SK-N-SH (cell line): Measurements from ENCODE around the gene ADK. TPM values are rescaled to one million over a fixed set of nuclear protein-coding genes. Genes with fewer than 3 reads are reported as not detected.

Source experiments
- CTCF ChIA-PET: fragments of 300-600, 350-600 bp; formaldehyde crosslinking; extraction: SDS; loops from one replicate; lab custom pipeline; 2021; lab: Yijun Ruan, JAX
- POLR2A ChIA-PET: fragments of 350-600 bp; sonication (Branson Sonifier 250); formaldehyde crosslinking; extraction: SDS; loops from one replicate; lab custom pipeline; 2020; ENCODE audit warnings: antibody characterized with exemption, inconsistent platforms; lab: Yijun Ruan, JAX
- DNase-seq: peaks from one replicate; pipeline ENCODE4 v3.0.0; 2012
- H2AFZ ChIP-seq: fragments of 200-600 bp; sonication (generic); 2 replicates; pipeline ENCODE4 v1.8.1; 2016; ENCODE audit warnings: antibody characterized with exemption, mild to moderate bottlenecking, low read depth
- H3F3A ChIP-seq: fragments of 200-600 bp; sonication (generic); replicated peaks from 2 replicates; pipeline ENCODE3; 2016; ENCODE audit warnings: antibody characterized with exemption, mild to moderate bottlenecking; ENCODE audit not compliant: insufficient read depth
- H3K27ac ChIP-seq, 2 experiments: fragments of 200-500 bp in 1 of 2; fragments of 200-600 bp in 1 of 2; sonication (Bioruptor generic) in 1 of 2; sonication (generic), shearing (Covaris generic) in 1 of 2; 2 replicates each; pipeline versions ENCODE4 v1.5.1 to v1.6.1; 2014 to 2016; ENCODE audit warnings: low read depth in 2 of 2, inconsistent platforms in 1 of 2, low read length in 1 of 2, mild to moderate bottlenecking in 1 of 2, mixed read lengths in 1 of 2
- H3K27me3 ChIP-seq: fragments of 200-600 bp; sonication (generic), shearing (Covaris generic); 2 replicates; pipeline ENCODE4 v1.6.1; 2016; ENCODE audit warnings: mixed run types; ENCODE audit not compliant: insufficient read depth
- H3K36me3 ChIP-seq, 2 experiments: fragments of 200-500 bp in 1 of 2; fragments of 200-600 bp in 1 of 2; sonication (Bioruptor generic) in 1 of 2; sonication (generic) in 1 of 2; replicated peaks in 1 of 2; 2 replicates each; pipeline versions ENCODE3 to v1.5.1; 2014 to 2016; ENCODE audit warnings: low read length in 1 of 2, mild to moderate bottlenecking in 1 of 2; ENCODE audit not compliant: insufficient read depth in 2 of 2, control insufficient read depth in 1 of 2
- H3K4me1 ChIP-seq, 2 experiments: fragments of 200-500 bp in 1 of 2; fragments of 200-600 bp in 1 of 2; sonication (Bioruptor generic) in 1 of 2; sonication (generic), shearing (Covaris generic) in 1 of 2; 2 replicates each; pipeline versions ENCODE4 v1.5.1 to v1.6.1; 2014 to 2016; ENCODE audit warnings: low read depth in 1 of 2, low read length in 1 of 2, mixed run types in 1 of 2; ENCODE audit not compliant: insufficient read depth in 2 of 2, control insufficient read depth in 1 of 2
- H3K4me2 ChIP-seq: fragments of 200-600 bp; sonication (generic), shearing (Covaris generic); 2 replicates; pipeline ENCODE4 v1.6.1; 2017; ENCODE audit warnings: mixed run types
- H3K4me3 ChIP-seq, 2 experiments: fragments of 200-500 bp in 1 of 2; fragments of 200-600 bp in 1 of 2; sonication (Bioruptor generic) in 1 of 2; sonication (generic), shearing (Covaris generic) in 1 of 2; 2 replicates each; pipeline versions ENCODE4 v1.5.1 to v1.8.1; 2014 to 2016; ENCODE audit warnings: low read depth in 2 of 2, inconsistent platforms in 1 of 2, low read length in 1 of 2, mild to moderate bottlenecking in 1 of 2, mixed read lengths in 1 of 2, moderate library complexity in 1 of 2
- H3K79me2 ChIP-seq: fragments of 200-600 bp; sonication (generic); 2 replicates; pipeline ENCODE4 v1.8.1; 2017; ENCODE audit warnings: mild to moderate bottlenecking; ENCODE audit not compliant: insufficient read depth
- H3K9ac ChIP-seq: fragments of 200-600 bp; sonication (generic); 2 replicates; pipeline ENCODE4 v1.6.1; 2017; ENCODE audit warnings: mixed run types
- H3K9me2 ChIP-seq: fragments of 200-600 bp; sonication (generic); 2 replicates; pipeline ENCODE4 v1.6.1; 2017; ENCODE audit warnings: mixed run types
- H3K9me3 ChIP-seq: fragments of 200-600 bp; sonication (generic); 2 replicates; pipeline ENCODE4 v1.6.1; 2017; ENCODE audit warnings: mixed run types, mild to moderate bottlenecking, moderate library complexity
- H4K20me1 ChIP-seq: fragments of 200-600 bp; sonication (generic); 2 replicates; pipeline ENCODE4 v1.6.1; 2017; ENCODE audit warnings: mild to moderate bottlenecking, mixed run types; ENCODE audit not compliant: insufficient read depth
- EP300 ChIP-seq, 2 experiments: IDR thresholded peaks; 2 replicates each; pipeline versions ENCODE4 v1.4.0 to v1.6.1; 2012; ENCODE audit warnings: borderline replicate concordance in 1 of 2, low read depth in 1 of 2, low read length in 1 of 2
- FOSL2 ChIP-seq: IDR thresholded peaks from 2 replicates; pipeline ENCODE4 v1.4.0; 2012; ENCODE audit warnings: low read depth, mild to moderate bottlenecking, moderate library complexity, borderline replicate concordance
- FOXJ3 ChIP-seq: sonication (generic); formaldehyde crosslinking; IDR thresholded peaks from 2 replicates; pipeline ENCODE4 v1.5.1; 2020; ENCODE audit warnings: mild to moderate bottlenecking, missing genetic modification reagents
- GABPA ChIP-seq: IDR thresholded peaks from 2 replicates; pipeline ENCODE4 v1.4.0; 2012; ENCODE audit warnings: low read depth, mild to moderate bottlenecking
- GATA2 ChIP-seq: sonication (generic); formaldehyde crosslinking; IDR thresholded peaks from 2 replicates; pipeline ENCODE4 v1.5.0; 2020; ENCODE audit warnings: mild to moderate bottlenecking, missing genetic modification reagents
- JUND ChIP-seq: IDR thresholded peaks from 2 replicates; pipeline ENCODE4 v1.4.0; 2012
- MAX ChIP-seq: IDR thresholded peaks from 2 replicates; pipeline ENCODE4 v1.4.0; 2012; ENCODE audit warnings: low read depth
- MEF2A ChIP-seq: IDR thresholded peaks from 2 replicates; pipeline ENCODE4 v1.4.0; 2012; ENCODE audit warnings: low read depth, borderline replicate concordance
- NRF1 ChIP-seq: IDR thresholded peaks from 2 replicates; pipeline ENCODE4 v1.6.1; 2012; ENCODE audit warnings: low read depth, mild to moderate bottlenecking, low read length
- POLR2AphosphoS5 ChIP-seq: IDR thresholded peaks from 2 replicates; pipeline ENCODE4 v1.6.1; 2012; ENCODE audit warnings: low read depth, low read length
- RAD21 ChIP-seq: IDR thresholded peaks from 2 replicates; pipeline ENCODE4 v1.6.1; 2012; ENCODE audit warnings: mild to moderate bottlenecking, low read length
- REST ChIP-seq: IDR thresholded peaks from 2 replicates; pipeline ENCODE4 v1.6.1; 2012; ENCODE audit warnings: mild to moderate bottlenecking, low read depth, low read length, moderate library complexity
- SIN3A ChIP-seq: IDR thresholded peaks from 2 replicates; pipeline ENCODE4 v1.6.1; 2012; ENCODE audit warnings: low read depth, mild to moderate bottlenecking, low read length, moderate library complexity, borderline replicate concordance
- SMC3 ChIP-seq: IDR thresholded peaks from 2 replicates; pipeline ENCODE4 v1.6.1; 2012; ENCODE audit warnings: low read depth, low read length, improper control_type of control experiment
- TAF1 ChIP-seq: IDR thresholded peaks from 2 replicates; pipeline ENCODE4 v1.6.1; 2012; ENCODE audit warnings: low read depth, mild to moderate bottlenecking, low read length, moderate library complexity, borderline replicate concordance
- TCF12 ChIP-seq: IDR thresholded peaks from 2 replicates; pipeline ENCODE4 v1.4.0; 2012
- USF2 ChIP-seq: fragments of 150-350 bp; IDR thresholded peaks from 2 replicates; pipeline ENCODE4 v1.6.1; 2017; ENCODE audit warnings: antibody characterized with exemption, low read length, low read depth, borderline replicate concordance
- YY1 ChIP-seq: IDR thresholded peaks from 2 replicates; pipeline ENCODE4 v1.4.0; 2012; ENCODE audit warnings: low read depth, mild to moderate bottlenecking
- WGBS: methylation state at CpG from one replicate; pipeline ENCODE4 v1.1.6; 2017; ENCODE audit warnings: low lambda C conversion rate; 5-methylcytosine and 5-hydroxymethylcytosine counted together
- polyA plus RNA-seq, 3 experiments: library from polyadenylated mRNA; depleted of rRNA; stranded (reverse); fragments of >200 nt; gene quantifications; 2 replicates each; pipeline ENCODE4 v1.2.3, GENCODE V29; 2012
- TF ChIP-seq, protein P1 (sequence below): IDR thresholded peaks from 2 replicates; pipeline ENCODE4 v1.4.0; 2012; ENCODE audit warnings: low read depth, borderline replicate concordance
- TF ChIP-seq, protein P2 (sequence below): IDR thresholded peaks from 2 replicates; pipeline ENCODE4 v1.4.0; 2012; ENCODE audit warnings: low read depth, borderline replicate concordance

ADK gene
- polyA plus RNA-seq, 1 of the 3 experiments (the other 2 are of a cell fraction), result 25.1 TPM

DNA sequence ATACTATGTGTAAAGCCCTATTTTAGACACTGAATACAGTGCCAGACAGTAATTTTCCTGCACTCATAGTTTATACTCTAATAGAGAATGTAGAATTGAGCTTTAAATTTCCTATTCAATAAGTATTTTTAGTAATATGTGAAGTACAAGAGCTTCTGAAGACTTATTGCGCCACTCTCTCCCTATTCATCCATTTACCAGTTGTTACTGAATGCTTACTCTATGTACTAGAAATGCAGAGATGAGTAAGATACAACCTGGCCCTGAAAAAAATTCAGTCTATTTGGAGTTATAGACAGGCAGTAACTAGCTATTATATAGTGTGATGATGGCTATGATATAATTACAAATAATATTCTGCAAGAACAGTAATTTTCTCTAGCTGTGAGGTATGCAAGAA is 98.8 kb downstream of the ADK start:
- POLR2A ChIA-PET, result no interaction called here

GRCh38 chr10:74255214-74255613 is 104.2 kb downstream of the ADK start:
- DNase-seq, result no peak
- H2AFZ ChIP-seq, result no peak overlapping the region
- H3F3A ChIP-seq, result peaks cover 5% of the 10 kb centered on the region
- H3K4me3 ChIP-seq, result no peak overlapping the region
- peaks cover 6% of the 10 kb centered on the region; the same call in 1 of the 2 replicates for H3K79me2 ChIP-seq
- H3K9me3 ChIP-seq, result no peaks in the 10 kb centered on the region
- CTCF ChIA-PET, result interaction anchor here (4.8 kb wide), 1 partner anchor 11 kb away, joined by 30 read pairs; no protein-coding TSS in a partner anchor
- no peak overlapping the region for H3K4me2 ChIP-seq
- no peak overlapping the region for H3K27ac ChIP-seq
- H3K36me3 ChIP-seq, result no peaks in the 10 kb centered on the region
- no peaks in the 10 kb centered on the region for H3K9me2 ChIP-seq
- H3K9ac ChIP-seq, result no peak overlapping the region
- POLR2A ChIA-PET, result no interaction called here
- H3K27me3 ChIP-seq, result no peaks in the 10 kb centered on the region
- peaks cover 0 to 4% of the 10 kb centered on the region in 2 experiments; a peak in 1 of 4 replicates for H3K4me1 ChIP-seq
- no peaks in the 10 kb centered on the region for H4K20me1 ChIP-seq
- TF ChIP-seq GABPA (no peak), YY1 (no peak), EP300 (IDR thresholded peaks at IDR 0.05; ENCODE audit: borderline replicate concordance in 1 of 2, low read depth in 1 of 2, low read length in 1 of 2) (no peak), NRF1 (no peak), MEF2A (no peak), REST (no peak), USF2 (no peak), TCF12 (no peak), GATA2 (CRISPR knock-in tag) (no peak)
- TF ChIP-seq, protein P1, sequence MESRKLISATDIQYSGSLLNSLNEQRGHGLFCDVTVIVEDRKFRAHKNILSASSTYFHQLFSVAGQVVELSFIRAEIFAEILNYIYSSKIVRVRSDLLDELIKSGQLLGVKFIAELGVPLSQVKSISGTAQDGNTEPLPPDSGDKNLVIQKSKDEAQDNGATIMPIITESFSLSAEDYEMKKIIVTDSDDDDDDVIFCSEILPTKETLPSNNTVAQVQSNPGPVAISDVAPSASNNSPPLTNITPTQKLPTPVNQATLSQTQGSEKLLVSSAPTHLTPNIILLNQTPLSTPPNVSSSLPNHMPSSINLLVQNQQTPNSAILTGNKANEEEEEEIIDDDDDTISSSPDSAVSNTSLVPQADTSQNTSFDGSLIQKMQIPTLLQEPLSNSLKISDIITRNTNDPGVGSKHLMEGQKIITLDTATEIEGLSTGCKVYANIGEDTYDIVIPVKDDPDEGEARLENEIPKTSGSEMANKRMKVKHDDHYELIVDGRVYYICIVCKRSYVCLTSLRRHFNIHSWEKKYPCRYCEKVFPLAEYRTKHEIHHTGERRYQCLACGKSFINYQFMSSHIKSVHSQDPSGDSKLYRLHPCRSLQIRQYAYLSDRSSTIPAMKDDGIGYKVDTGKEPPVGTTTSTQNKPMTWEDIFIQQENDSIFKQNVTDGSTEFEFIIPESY, result no peak

More for the DNA sequence above, 98.8 kb downstream of the ADK start:
- H3K36me3 ChIP-seq, result peaks cover 0 to 8% of the 10 kb centered on the region in 2 experiments
- H4K20me1 ChIP-seq, result no peaks in the 10 kb centered on the region
- no peak overlapping the region for H3K9ac ChIP-seq
- WGBS, result 94% methylated on average over 1 of the region's 1 CpG
- CTCF ChIA-PET, result interaction anchor here (0.8 to 1.5 kb wide), 6 partner anchors 15 to 860 kb away, joined by 3 to 5 read pairs (median 3); no protein-coding TSS in a partner anchor
- H3K27me3 ChIP-seq, result no peaks in the 10 kb centered on the region
- H3K4me3 ChIP-seq, result no peak overlapping the region
- H3K4me1 ChIP-seq, result no peaks in the 10 kb centered on the region; a peak in 1 of 4 replicates
- no peak overlapping the region for H3K4me2 ChIP-seq
- H2AFZ ChIP-seq, result no peak overlapping the region
- no peak for DNase-seq
- peaks cover 14% of the 10 kb centered on the region; the same call in 1 of the 2 replicates for H3K79me2 ChIP-seq
- H3K9me3 ChIP-seq, result no peaks in the 10 kb centered on the region
- no peaks in the 10 kb centered on the region for H3K9me2 ChIP-seq
- peaks cover 5% of the 10 kb centered on the region for H3F3A ChIP-seq
- no peak overlapping the region for H3K27ac ChIP-seq
- TF ChIP-seq POLR2AphosphoS5, result no peak
- no peak for TF ChIP-seq MAX
- TF ChIP-seq SIN3A, result no peak
- no peak for TF ChIP-seq FOXJ3
- no peak for TF ChIP-seq FOSL2
- TF ChIP-seq RAD21, result no peak
- no peak for TF ChIP-seq JUND
- no peak for TF ChIP-seq TAF1
- TF ChIP-seq NRF1, result no peak
- TF ChIP-seq MEF2A, result no peak
- TF ChIP-seq SMC3, result no peak
- TF ChIP-seq EP300 (IDR thresholded peaks at IDR 0.05; ENCODE audit: borderline replicate concordance in 1 of 2, low read depth in 1 of 2, low read length in 1 of 2), result no peak
- TF ChIP-seq, protein P2, sequence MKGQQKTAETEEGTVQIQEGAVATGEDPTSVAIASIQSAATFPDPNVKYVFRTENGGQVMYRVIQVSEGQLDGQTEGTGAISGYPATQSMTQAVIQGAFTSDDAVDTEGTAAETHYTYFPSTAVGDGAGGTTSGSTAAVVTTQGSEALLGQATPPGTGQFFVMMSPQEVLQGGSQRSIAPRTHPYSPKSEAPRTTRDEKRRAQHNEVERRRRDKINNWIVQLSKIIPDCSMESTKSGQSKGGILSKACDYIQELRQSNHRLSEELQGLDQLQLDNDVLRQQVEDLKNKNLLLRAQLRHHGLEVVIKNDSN, result no peak
- no peak for TF ChIP-seq YY1
- no peak for TF ChIP-seq USF2
